ENCODE results near the gene SLC25A11.

DNA sequence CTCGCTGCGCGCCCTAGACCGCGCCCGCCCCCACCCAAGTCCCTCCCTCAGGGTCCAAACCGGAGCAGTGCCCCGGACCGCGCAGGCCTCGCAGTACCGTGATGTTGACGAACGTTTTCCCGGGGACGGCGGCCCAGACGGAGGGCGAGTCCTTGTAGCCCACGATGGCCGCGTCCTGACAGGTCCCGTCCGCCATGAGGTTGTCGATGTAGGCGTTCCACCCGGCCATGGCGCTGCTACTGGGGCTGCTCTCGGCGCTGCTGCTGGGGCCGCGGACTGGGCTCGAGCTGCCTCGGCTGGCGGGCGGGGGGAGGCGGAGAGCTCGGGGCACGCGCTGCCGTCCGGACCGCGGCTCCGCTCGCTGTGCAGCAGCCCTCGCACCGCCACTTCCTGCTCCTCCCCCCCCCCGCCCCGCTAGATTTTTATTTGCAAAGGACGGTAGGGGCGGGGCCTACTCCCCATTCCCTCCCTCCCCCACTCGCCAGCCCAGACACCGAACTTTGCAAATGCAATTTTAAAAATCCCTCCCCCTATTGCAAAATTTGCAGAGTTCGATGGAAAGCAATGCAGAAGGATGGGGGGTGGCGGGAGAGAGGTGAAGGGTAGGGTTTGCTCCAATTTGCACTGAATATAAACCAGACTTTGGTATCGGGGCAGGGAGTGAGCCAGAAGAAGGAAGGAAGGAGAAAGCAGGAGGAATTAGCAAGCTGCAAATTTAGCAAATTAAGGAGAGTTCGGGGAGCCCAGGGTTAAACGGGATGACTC, 8.5 kb upstream of the SLC25A11 start, which contains the start of gene PFN1:
- TF ChIP-seq, protein P1, sequence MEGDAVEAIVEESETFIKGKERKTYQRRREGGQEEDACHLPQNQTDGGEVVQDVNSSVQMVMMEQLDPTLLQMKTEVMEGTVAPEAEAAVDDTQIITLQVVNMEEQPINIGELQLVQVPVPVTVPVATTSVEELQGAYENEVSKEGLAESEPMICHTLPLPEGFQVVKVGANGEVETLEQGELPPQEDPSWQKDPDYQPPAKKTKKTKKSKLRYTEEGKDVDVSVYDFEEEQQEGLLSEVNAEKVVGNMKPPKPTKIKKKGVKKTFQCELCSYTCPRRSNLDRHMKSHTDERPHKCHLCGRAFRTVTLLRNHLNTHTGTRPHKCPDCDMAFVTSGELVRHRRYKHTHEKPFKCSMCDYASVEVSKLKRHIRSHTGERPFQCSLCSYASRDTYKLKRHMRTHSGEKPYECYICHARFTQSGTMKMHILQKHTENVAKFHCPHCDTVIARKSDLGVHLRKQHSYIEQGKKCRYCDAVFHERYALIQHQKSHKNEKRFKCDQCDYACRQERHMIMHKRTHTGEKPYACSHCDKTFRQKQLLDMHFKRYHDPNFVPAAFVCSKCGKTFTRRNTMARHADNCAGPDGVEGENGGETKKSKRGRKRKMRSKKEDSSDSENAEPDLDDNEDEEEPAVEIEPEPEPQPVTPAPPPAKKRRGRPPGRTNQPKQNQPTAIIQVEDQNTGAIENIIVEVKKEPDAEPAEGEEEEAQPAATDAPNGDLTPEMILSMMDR (IDR thresholded peaks at IDR 0.05), result no peak
- TF ChIP-seq EZH2 (IDR thresholded peaks at IDR 0.05; ENCODE audit: borderline replicate concordance, insufficient read depth, low read depth, low read length, poor library complexity, severe bottlenecking), result no peak

Measured in B cell (primary cell).